ENCODE data around the gene FDXR. TPM values are rescaled to one million over a fixed set of nuclear protein-coding genes. Genes with fewer than 3 reads are reported as not detected.
A peak's percentile ranks its signal among the peaks of the same experiment; 100 is the strongest.
"Not testable (repeated sequence)": the region's sequence is repeated elsewhere in the genome, so short reads cannot be mapped to it uniquely, and the experiment has no call there.

Gene FDXR
- total RNA-seq, 4 donors from 2014 or later, result 2.1 to 6.0 (median 3.2) TPM

- intact Hi-C loops (cut with DNase I; ENCODE audit: low total_unique reads), result loop anchor here (1.0 to 5.0 kb wide), 3 partner anchors 98 to 662 kb away; partner anchors contain the start of genes NAT9, NHERF1 and TTYH2
- in situ Hi-C loops (cut with MboI; ENCODE audit: low sequenced_read_pairs in 4 of 4), result loop anchor here in 3 of 4 donors (5.0 to 25.0 kb wide), 3 partner anchors 127 to 487 kb away; partner anchors contain the start of gene NHERF1 (in 1 of the 3)
- Histone ChIP-seq H3K4me3 (peak overlapping the region; percentile 71 to 83 (median 72)), H3K9me3 (no peaks in the 10 kb centered on the region), H3K4me1 (peaks cover 14% of the 10 kb centered on the region in 2 donors), H3K27ac (peak overlapping the region; percentile 86 to 95 (median 93)), H3K36me3 (no peaks in the 10 kb centered on the region), H3K27me3 (no peaks in the 10 kb centered on the region)
- ATAC-seq (no peak), DNase-seq (no peak)
- TF ChIP-seq POLR2A (IDR thresholded peaks at IDR 0.05) (no peak), CTCF (IDR thresholded peaks at IDR 0.05 in 4 of 5, conservative IDR thresholded peaks at IDR 0.05 in 1 of 5) (no peak)
These were observed 1.2 kb upstream of the FDXR start for GRCh38 chr17:74873874-74874614.

- DNase-seq (peak; percentile 99 to 100), ATAC-seq (peak; percentile 97 to 99)
- Histone ChIP-seq H3K27me3 (no peaks in the 10 kb centered on the region), H3K4me3 (peak overlapping the region; percentile 71 to 83 (median 76)), H3K27ac (peak overlapping the region; percentile 86 to 95 (median 93)), H3K4me1 (peaks cover 14% of the 10 kb centered on the region in 2 donors), H3K36me3 (no peaks in the 10 kb centered on the region), H3K9me3 (no peaks in the 10 kb centered on the region)
- intact Hi-C loops (cut with DNase I; ENCODE audit: low total_unique reads), result loop anchor here (1.0 to 5.0 kb wide), 3 partner anchors 97 to 661 kb away; partner anchors contain the start of genes NAT9, NHERF1 and TTYH2
- in situ Hi-C loops (cut with MboI; ENCODE audit: low sequenced_read_pairs in 4 of 4), result loop anchor here in 3 of 4 donors (5.0 to 25.0 kb wide), 3 partner anchors 126 to 486 kb away; partner anchors contain the start of gene NHERF1 (in 1 of the 3)
- TF ChIP-seq CTCF (IDR thresholded peaks at IDR 0.05 in 4 of 5, conservative IDR thresholded peaks at IDR 0.05 in 1 of 5), result peak in 1 of 5 experiments; percentile 31
- peak; percentile 77 to 97 for TF ChIP-seq POLR2A (IDR thresholded peaks at IDR 0.05)
These were observed 461 bp upstream of the FDXR start for GRCh38 chr17:74873037-74873873.

GRCh38 chr17:74871356-74872076, 1.3 kb downstream of the FDXR start:
- H3K27ac ChIP-seq, result no peak overlapping the region
- no peak for DNase-seq
- H3K27me3 ChIP-seq, result no peaks in the 10 kb centered on the region
- H3K4me3 ChIP-seq, result peak overlapping the region in 1 of 4 donors; percentile 72
- peaks cover 14% of the 10 kb centered on the region in 2 donors for H3K4me1 ChIP-seq
- intact Hi-C loops (cut with DNase I; ENCODE audit: low total_unique reads), result loop anchor here (5.0 kb wide), 1 partner anchor 659 kb away; the partner anchor contains the start of gene TTYH2
- in situ Hi-C loops (cut with MboI; ENCODE audit: low sequenced_read_pairs in 4 of 4), result loop anchor here in 3 of 4 donors (5.0 to 25.0 kb wide), 3 partner anchors 124 to 484 kb away; partner anchors contain the start of gene NHERF1 (in 1 of the 3)
- no peaks in the 10 kb centered on the region for H3K9me3 ChIP-seq
- no peaks in the 10 kb centered on the region for H3K36me3 ChIP-seq
- no peak for ATAC-seq
- TF ChIP-seq POLR2A (IDR thresholded peaks at IDR 0.05) (no peak), CTCF (IDR thresholded peaks at IDR 0.05 in 4 of 5, conservative IDR thresholded peaks at IDR 0.05 in 1 of 5) (no peak)

- DNase-seq, result no peak
- H3K36me3 ChIP-seq, result no peaks in the 10 kb centered on the region
- in situ Hi-C loops (cut with MboI; ENCODE audit: low sequenced_read_pairs in 4 of 4) (loop anchor here in 3 of 4 donors (5.0 to 25.0 kb wide), 3 partner anchors 123 to 483 kb away; partner anchors contain the start of gene NHERF1 (in 1 of the 3)), intact Hi-C loops (cut with DNase I; ENCODE audit: low total_unique reads) (loop anchor here (5.0 kb wide), 1 partner anchor 658 kb away; the partner anchor contains the start of gene TTYH2)
- ATAC-seq, result no peak
- H3K9me3 ChIP-seq, result no peaks in the 10 kb centered on the region
- peaks cover 14% of the 10 kb centered on the region in 2 donors for H3K4me1 ChIP-seq
- TF ChIP-seq POLR2A (IDR thresholded peaks at IDR 0.05) (no peak), CTCF (IDR thresholded peaks at IDR 0.05 in 4 of 5, conservative IDR thresholded peaks at IDR 0.05 in 1 of 5) (no peak)
- no peaks in the 10 kb centered on the region for H3K27me3 ChIP-seq
- no peak overlapping the region for H3K4me3 ChIP-seq
- no peak overlapping the region for H3K27ac ChIP-seq
These were observed 2.3 kb downstream of the FDXR start for GRCh38 chr17:74870512-74870911.

GRCh38 chr17:74870028-74870427, 2.8 kb downstream of the FDXR start:
- not testable (repeated sequence) for H3K27me3 ChIP-seq, ATAC-seq, H3K4me3 ChIP-seq, DNase-seq, H3K9me3 ChIP-seq, H3K27ac ChIP-seq, H3K36me3 ChIP-seq
- intact Hi-C loops (cut with DNase I; ENCODE audit: low total_unique reads), result loop anchor here (5.0 kb wide), 1 partner anchor 658 kb away; the partner anchor contains the start of gene TTYH2
- in situ Hi-C loops (cut with MboI; ENCODE audit: low sequenced_read_pairs in 4 of 4), result loop anchor here in 3 of 4 donors (5.0 to 25.0 kb wide), 3 partner anchors 123 to 483 kb away; partner anchors contain the start of gene NHERF1 (in 1 of the 3)
- H3K4me1 ChIP-seq, result peaks cover 14% of the 10 kb centered on the region in 2 donors

All from gastrocnemius medialis (tissue), 4 donors.